ENCODE measurements around the gene SGF29. TPM values are rescaled to one million over a fixed set of nuclear protein-coding genes. Genes with fewer than 3 reads are reported as not detected.

SGF29 gene
- total and polyA plus RNA-seq, 2 of the 8 experiments (the other 6 are each of a cell fraction or from before 2014, with no cell fraction given), result 3.1 to 22.7 TPM

DNA sequence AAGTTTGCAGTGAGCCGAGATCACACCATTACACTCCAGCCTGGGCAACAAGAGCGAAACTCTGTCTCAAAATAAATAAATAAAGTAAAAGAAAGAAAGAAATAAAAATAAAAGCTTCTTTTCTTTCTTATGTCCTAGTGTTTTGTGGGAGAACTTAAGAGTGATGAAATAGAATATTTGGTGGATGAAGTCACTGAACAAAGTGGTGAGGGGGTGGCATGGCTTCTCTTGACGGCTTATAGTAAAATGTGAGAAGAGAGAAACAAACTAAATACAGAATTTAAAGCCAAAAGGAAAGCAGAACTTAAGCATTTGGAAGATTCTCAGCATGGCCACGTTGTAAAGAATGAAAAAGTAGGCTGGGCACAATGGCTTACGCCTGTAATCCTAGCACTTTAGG is 15.3 kb downstream of the SGF29 start:
- H4K20me1 ChIP-seq (replicated peaks in 1 of 2; ENCODE audit: control insufficient read depth in 1 of 2, insufficient read depth in 2 of 2, low read length in 2 of 2), result no peaks in the 10 kb centered on the region
- no peak overlapping the region for H3K56ac ChIP-seq (replicated peaks; ENCODE audit: insufficient read length, low read depth, low read length)
- H3K4me1 ChIP-seq (replicated peaks in 1 of 4; ENCODE audit: control insufficient read depth in 3 of 4, insufficient read depth in 4 of 4, low read length in 3 of 4), result peaks cover 2 to 10% (median 3%) of the 10 kb centered on the region in 4 experiments; a peak in 6 of 7 replicates
- H2AFZ ChIP-seq (ENCODE audit: low read length), result no peak overlapping the region
- no peak overlapping the region for H3K4me3 ChIP-seq (ENCODE audit: extremely low read depth in 1 of 4, insufficient read depth in 2 of 4, low read depth in 3 of 4, low read length in 4 of 4)
- H3K23ac ChIP-seq (ENCODE audit: insufficient read length), result no peak overlapping the region
- H3K27me3 ChIP-seq (replicated peaks in 1 of 4; ENCODE audit: control insufficient read depth in 3 of 4, extremely low read depth in 1 of 4, insufficient read depth in 3 of 4, low read length in 3 of 4), result no peaks in the 10 kb centered on the region; a peak in 1 of 7 replicates
- peaks cover 2% of the 10 kb centered on the region; the same call in 1 of the 2 replicates for H3K79me1 ChIP-seq (ENCODE audit: low read depth, low read length)
- H3K79me2 ChIP-seq (ENCODE audit: control insufficient read depth in 1 of 2, insufficient read depth in 2 of 2, low read length in 2 of 2), result no peaks in the 10 kb centered on the region; a peak in 1 of 4 replicates
- no peak for DNase-seq (ENCODE audit: low read depth in 1 of 2, low spot score in 2 of 2)
- no peak overlapping the region for H3K4me2 ChIP-seq (ENCODE audit: insufficient read depth in 1 of 2, low read depth in 2 of 2, low read length in 2 of 2)
- no peak overlapping the region for H2BK12ac ChIP-seq (ENCODE audit: low read depth, low read length)
- H2BK20ac ChIP-seq (ENCODE audit: low read length), result no peak overlapping the region
- no peak for FAIRE-seq
- H2AK5ac ChIP-seq (ENCODE audit: low read depth, low read length), result no peak overlapping the region
- CTCF ChIA-PET (ENCODE audit: partially characterized antibody), result interaction anchor here (1.3 to 1.5 kb wide), 3 partner anchors 10 to 48 kb away, joined by 3 read pairs; no protein-coding TSS in a partner anchor
- no peak overlapping the region for H3K9ac ChIP-seq (replicated peaks in 1 of 4; ENCODE audit: extremely low read depth in 1 of 4, low read depth in 3 of 4, low read length in 3 of 4)
- no peak overlapping the region for H2BK15ac ChIP-seq (ENCODE audit: low read length)
- no peaks in the 10 kb centered on the region for H3K23me2 ChIP-seq (ENCODE audit: low read depth, low read length)
- H3K9me3 ChIP-seq (ENCODE audit: insufficient read depth in 2 of 2, low read depth in 1 of 2, low read length in 1 of 2), result peaks cover 7 to 9% of the 10 kb centered on the region in 2 experiments
- no peak overlapping the region for H4K8ac ChIP-seq (ENCODE audit: extremely low read depth, insufficient read depth, low read length)
- no peak overlapping the region for H3K18ac ChIP-seq (ENCODE audit: extremely low read depth, low read length)
- H2BK120ac ChIP-seq (replicated peaks; ENCODE audit: low read depth, low read length), result no peak overlapping the region
- WGBS, 2 experiments (ENCODE audit: extremely low coverage in 1 of 2, insufficient coverage in 1 of 2, insufficient read length in 1 of 2, insufficient replicate concordance in 2 of 2, low coverage in 1 of 2, low lambda C conversion rate in 2 of 2, missing lambda C conversion rate in 1 of 2), result 89% methylated on average over 5 of the region's 5 CpGs; no CpG with 5 or more reads in 1 of the 2 experiments
- no peak overlapping the region for H4K5ac ChIP-seq (ENCODE audit: insufficient read length, low read depth, low read length)
- no peak overlapping the region for H2BK5ac ChIP-seq (ENCODE audit: low read depth, low read length)
- H3K4ac ChIP-seq (replicated peaks; ENCODE audit: insufficient read length, low read depth, low read length), result no peak overlapping the region
- POLR2A ChIA-PET (ENCODE audit: partially characterized antibody), result no interaction called here
- no peak overlapping the region for H3K27ac ChIP-seq (ENCODE audit: low read depth, low read length)
- peaks cover 0 to 3% (median 0%) of the 10 kb centered on the region in 4 experiments; a peak in 1 of 8 replicates for H3K36me3 ChIP-seq (ENCODE audit: control insufficient read depth in 2 of 4, insufficient read depth in 4 of 4, low read length in 3 of 4)
- H3K14ac ChIP-seq (ENCODE audit: insufficient read length), result no peak overlapping the region
- no peak overlapping the region for H4K91ac ChIP-seq (replicated peaks; ENCODE audit: insufficient read length, low read length)
- no peak for TF ChIP-seq BACH1 (IDR thresholded peaks at IDR 0.05; ENCODE audit: low read length)

Measured in H1 (cell line).